ENCODE data around the gene AXIN1. TPM values are rescaled to one million over a fixed set of nuclear protein-coding genes. Genes with fewer than 3 reads are reported as not detected.
A peak's percentile ranks its signal among the peaks of the same experiment; 100 is the strongest.

AXIN1 gene
- total RNA-seq, 2 donors from 2014 or later, result 21.4 to 22.8 TPM

DNA sequence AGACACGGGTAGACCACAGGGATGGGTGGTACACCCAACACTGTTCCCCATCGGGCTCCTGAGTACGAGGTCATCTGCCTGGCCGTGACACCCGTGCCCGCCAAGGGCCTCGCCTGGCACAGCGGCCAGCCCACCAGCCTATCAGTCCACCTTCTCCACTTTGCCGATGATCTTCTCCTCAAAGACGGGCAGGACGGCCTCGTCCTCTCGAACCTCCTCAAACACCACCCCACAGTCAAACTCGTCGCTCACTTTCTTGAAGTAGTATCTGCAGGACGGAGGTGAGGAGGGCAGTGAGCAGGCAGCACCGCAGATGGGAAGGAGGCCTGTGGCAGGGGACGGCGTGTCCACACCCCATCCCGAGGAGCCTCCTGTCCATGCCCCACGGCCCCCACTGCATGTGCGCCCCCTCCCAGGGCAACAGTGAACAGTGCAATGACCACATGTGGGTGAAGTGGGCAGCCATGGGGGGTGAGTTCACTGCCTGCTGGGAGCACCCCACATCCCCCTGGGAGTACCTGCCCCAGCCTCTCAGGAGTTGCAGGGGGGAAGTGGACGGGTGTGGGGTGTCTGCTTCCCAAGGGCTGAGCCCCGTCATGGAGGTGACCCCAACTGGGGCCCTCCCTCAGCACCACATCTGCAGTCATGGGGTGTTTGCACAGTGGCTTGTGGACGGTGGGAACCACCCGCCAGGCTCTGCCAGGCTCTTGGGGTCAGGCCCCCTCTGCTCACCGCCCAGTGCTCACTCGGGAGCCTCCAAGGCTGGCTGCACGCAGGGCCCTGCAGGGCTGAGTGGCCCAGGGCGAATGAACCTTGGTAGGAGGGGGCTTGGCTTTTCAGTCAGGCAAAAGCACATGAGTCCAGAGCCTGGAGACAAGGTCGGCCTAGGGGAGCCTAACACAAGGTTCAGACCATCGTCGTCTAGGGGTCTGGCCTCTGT, 64.3 kb downstream of the AXIN1 start:
- no peak for ATAC-seq
- Mint-ChIP-seq H3K36me3 (peaks cover 0 to 6% of the 10 kb centered on the region in 2 donors), H3K9me3 (no peaks in the 10 kb centered on the region), H3K27ac (no peak overlapping the region)
- DNase-seq (ENCODE audit: low spot score in 2 of 2), result no peak

DNA sequence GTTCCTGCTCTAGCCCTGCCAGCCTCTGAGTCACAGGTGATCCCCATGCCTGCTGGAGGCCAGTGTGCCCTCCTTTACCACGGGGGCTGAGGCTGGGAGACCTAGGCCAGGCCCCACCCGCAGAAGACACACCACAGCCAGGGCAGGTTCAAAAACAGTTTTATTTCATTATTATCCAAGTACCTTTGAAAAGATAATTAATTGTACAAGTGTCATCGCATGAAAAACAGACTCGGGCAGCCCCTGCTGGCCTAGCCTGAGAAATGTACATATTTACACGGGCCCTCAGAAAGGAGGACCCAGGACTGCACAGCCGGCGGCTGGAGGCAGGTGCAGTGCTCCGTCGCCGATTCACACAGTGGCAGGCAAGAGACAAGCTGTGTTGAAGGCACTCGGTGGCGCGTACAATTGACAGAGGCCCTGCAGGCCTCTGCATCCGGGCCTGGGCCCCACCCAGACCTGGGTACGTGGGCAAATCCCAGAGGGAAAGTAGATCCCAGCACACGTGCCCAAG, 65.2 kb downstream of the AXIN1 start:
- Mint-ChIP-seq H3K9me3 (no peaks in the 10 kb centered on the region), H3K27ac (no peak overlapping the region), H3K36me3 (peaks cover 0 to 2% of the 10 kb centered on the region in 2 donors)
- ATAC-seq (no peak), DNase-seq (ENCODE audit: low spot score in 2 of 2) (no peak)

DNA sequence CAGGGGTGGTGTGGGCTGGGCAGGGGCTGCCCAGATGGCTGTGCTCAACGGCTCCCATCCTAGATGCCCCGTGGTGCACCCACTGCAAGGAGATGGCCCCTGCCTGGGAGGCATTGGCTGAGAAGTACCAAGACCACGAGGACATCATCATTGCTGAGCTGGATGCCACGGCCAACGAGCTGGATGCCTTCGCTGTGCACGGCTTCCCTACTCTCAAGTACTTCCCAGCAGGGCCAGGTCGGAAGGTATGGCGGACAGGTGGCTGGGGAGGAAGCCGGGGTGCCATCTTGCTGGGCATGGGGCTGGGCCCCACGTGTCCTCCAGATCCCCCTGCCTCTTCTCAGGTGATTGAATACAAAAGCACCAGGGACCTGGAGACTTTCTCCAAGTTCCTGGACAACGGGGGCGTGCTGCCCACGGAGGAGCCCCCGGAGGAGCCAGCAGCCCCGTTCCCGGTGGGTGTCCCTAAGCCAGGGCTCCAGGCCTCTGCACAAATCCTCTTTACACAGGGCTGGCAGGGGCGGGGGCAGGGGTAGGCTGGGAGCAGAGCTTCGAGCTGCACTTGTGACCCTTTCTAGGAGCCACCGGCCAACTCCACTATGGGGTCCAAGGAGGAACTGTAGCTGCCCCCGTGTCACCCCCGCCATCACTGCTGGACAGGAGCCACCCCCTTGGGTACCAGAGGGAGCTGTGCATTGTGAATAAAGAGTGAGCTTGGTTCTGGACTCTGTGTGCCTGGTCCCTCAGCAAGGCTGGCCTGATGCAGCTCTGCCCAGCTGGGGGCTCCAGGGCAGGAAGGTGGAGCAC, 65.8 kb downstream of the AXIN1 start:
- no peak overlapping the region for H3K27ac Mint-ChIP-seq
- ATAC-seq (no peak), DNase-seq (ENCODE audit: low spot score in 2 of 2) (no peak)
- no peaks in the 10 kb centered on the region for H3K36me3 Mint-ChIP-seq
- H3K9me3 Mint-ChIP-seq, result no peaks in the 10 kb centered on the region

DNA sequence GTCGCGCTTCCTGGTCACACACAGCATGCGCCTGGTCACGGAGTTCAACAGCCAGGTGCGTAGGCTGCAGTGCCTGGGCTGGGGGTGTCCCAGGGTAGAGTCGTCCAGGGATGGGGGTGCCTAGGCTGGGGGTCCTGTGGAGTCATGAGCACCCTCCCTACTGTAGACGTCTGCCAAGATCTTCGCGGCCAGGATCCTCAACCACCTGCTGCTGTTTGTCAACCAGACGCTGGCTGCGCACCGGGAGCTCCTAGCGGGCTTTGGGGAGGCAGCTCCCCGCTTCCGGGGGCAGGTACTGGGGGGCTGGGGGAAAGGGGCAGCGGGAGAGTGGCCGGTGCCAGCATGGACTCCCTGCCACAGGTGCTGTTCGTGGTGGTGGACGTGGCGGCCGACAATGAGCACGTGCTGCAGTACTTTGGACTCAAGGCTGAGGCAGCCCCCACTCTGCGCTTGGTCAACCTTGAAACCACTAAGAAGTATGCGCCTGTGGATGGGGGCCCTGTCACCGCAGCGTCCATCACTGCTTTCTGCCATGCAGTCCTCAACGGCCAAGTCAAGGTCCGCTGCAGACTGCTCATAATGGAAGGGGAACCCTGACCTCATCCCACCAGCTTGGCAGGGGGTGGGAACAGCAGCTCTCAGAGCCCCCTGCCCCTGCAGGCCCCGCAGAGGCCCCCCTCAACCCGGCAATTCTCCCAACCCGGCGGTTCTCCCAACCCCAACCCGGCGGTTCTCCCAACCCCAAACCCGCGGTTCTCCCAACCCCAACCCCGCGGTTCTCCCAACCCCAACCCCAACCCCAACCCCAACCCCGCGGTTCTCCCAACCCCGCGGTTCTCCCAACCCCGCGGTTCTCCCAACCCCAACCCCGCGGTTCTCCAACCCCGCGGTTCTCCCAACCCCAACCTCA, 67.1 kb downstream of the AXIN1 start:
- Mint-ChIP-seq H3K9me3 (no peaks in the 10 kb centered on the region), H3K36me3 (no peaks in the 10 kb centered on the region), H3K27ac (no peak overlapping the region)
- DNase-seq (ENCODE audit: low spot score in 2 of 2) (no peak), ATAC-seq (no peak)

DNA sequence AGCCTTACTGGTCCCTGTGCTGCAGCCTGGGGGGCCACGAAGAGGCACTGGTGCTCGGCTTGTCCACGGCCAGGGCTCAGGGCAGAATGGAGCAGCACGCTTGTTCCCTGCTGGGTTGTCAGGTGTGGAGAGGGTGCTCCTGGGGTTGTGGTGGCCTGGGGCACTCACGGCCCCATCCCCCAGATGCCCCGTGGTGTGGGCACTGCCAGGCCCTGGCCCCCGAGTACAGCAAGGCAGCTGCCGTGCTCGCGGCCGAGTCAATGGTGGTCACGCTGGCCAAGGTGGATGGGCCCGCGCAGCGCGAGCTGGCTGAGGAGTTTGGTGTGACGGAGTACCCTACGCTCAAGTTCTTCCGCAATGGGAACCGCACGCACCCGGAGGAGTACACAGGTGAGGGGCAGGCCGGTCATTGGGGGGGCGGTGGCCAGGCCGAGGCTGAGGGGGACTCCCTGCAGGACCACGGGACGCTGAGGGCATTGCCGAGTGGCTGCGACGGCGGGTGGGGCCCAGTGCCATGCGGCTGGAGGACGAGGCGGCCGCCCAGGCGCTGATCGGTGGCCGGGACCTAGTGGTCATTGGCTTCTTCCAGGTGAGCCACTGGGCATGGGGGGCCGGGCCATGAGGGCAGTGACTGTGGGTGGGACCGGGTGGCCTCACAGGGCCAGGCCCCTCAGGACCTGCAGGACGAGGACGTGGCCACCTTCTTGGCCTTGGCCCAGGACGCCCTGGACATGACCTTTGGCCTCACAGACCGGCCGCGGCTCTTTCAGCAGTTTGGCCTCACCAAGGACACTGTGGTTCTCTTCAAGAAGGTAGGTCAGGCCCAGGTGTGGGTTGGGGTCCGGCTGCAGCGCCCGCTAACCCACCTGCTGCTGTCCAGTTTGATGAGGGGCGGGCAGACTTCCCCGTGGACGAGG, 68.1 kb downstream of the AXIN1 start:
- no peaks in the 10 kb centered on the region for H3K36me3 Mint-ChIP-seq
- no peak for ATAC-seq
- no peak overlapping the region for H3K27ac Mint-ChIP-seq
- no peak for DNase-seq (ENCODE audit: low spot score in 2 of 2)
- no peaks in the 10 kb centered on the region for H3K9me3 Mint-ChIP-seq

DNA sequence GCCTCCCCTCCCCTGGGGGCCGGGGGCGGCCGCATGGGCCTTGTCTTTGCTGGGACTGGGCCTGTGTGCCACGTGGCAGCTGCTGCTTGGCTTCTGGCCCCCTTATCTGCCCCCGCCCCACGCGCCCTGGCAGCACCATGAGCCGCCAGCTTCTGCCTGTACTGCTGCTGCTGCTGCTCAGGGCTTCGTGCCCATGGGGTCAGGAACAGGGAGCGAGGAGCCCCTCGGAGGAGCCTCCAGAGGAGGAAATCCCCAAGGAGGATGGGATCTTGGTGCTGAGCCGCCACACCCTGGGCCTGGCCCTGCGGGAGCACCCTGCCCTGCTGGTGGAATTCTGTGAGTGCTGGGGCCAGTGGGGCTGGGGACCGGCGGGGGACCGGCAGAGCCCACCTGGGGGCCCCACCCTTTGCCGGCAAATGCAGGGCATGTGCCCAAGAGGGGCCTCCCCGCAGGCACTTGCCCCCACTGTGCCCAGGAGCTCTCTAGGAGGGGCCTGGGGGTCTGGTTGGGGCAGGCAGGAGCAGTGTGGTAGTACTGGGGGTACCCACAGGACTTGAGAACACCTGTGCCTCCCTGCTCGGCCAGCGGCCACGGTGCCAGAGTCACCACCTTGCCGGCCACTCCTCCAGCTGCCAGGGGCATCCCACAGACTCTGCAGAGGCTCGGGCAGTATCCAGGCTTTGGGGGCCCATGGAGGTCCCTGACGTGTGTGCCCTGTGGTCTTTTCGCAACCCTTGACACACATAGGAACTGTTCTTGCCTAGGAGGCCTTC, 69.3 kb downstream of the AXIN1 start, which contains the start of gene PDIA2:
Gene PDIA2 (plus strand): TSS at position 132 of the 773 bp plus-strand sequence. CDS start 6 bp downstream, at position 138.
- no peak within 1 kb of the TSS for H3K27ac Mint-ChIP-seq
- peak in 1 of 2 donors; percentile 5 for ATAC-seq
- DNase-seq (ENCODE audit: low spot score in 2 of 2), result no peak
- H3K36me3 Mint-ChIP-seq, result no peaks in the 10 kb centered on the region
- H3K9me3 Mint-ChIP-seq, result no peaks in the 10 kb centered on the region

DNA sequence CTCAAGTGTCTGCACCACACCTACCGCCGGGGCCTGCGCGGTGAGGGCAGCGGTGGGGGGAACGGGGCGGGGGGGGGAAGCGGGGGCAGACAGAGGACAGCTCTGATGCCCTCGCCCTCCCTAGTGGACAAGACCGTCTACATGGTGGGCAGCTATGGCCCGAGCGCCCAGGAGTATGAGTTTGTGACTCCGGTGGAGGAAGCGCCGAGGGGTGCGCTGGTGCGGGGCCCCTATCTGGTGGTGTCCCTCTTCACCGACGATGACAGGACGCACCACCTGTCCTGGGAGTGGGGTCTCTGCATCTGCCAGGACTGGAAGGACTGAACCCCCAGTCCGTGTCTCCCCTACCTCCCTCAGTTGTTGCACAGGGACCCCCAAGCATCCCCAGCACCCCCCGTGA, 70.0 kb downstream of the AXIN1 start:
- no peaks in the 10 kb centered on the region for H3K36me3 Mint-ChIP-seq
- ATAC-seq, result no peak

DNA sequence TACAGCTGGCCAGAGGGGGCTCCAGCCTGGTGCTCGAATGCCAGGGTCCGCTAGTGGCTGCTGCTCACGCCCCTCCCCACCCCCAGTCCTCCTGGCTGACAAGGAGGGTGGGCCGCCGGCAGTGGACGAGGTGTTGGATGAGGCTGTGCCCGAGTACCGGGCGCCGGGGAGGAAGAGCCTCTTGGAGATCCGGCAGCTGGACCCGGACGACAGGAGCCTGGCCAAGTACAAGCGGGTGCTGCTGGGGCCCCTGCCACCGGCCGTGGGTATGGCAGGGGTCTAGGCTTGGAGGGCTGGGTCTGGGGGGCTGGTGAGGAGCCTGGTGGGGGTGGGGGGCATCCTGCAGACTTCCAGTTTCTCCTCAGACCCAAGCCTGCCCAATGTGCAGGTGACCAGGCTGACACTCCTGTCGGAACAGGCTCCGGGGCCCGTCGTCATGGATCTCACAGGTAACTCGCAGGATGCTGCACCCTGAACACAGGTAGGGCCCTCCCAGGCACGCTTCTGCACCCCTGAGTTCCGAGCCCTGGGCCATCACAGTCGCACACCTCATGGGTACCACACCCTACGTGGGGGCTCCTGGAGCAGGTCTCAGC, 70.8 kb downstream of the AXIN1 start:
- no peak overlapping the region for H3K27ac Mint-ChIP-seq
- H3K9me3 Mint-ChIP-seq, result no peaks in the 10 kb centered on the region
- DNase-seq (ENCODE audit: low spot score in 2 of 2) (no peak), ATAC-seq (no peak)
- H3K36me3 Mint-ChIP-seq, result no peaks in the 10 kb centered on the region

More for the DNA sequence above, 70.0 kb downstream of the AXIN1 start:
- no peak for DNase-seq (ENCODE audit: low spot score in 2 of 2)
- H3K9me3 Mint-ChIP-seq, result no peaks in the 10 kb centered on the region
- H3K27ac Mint-ChIP-seq, result no peak overlapping the region

DNA sequence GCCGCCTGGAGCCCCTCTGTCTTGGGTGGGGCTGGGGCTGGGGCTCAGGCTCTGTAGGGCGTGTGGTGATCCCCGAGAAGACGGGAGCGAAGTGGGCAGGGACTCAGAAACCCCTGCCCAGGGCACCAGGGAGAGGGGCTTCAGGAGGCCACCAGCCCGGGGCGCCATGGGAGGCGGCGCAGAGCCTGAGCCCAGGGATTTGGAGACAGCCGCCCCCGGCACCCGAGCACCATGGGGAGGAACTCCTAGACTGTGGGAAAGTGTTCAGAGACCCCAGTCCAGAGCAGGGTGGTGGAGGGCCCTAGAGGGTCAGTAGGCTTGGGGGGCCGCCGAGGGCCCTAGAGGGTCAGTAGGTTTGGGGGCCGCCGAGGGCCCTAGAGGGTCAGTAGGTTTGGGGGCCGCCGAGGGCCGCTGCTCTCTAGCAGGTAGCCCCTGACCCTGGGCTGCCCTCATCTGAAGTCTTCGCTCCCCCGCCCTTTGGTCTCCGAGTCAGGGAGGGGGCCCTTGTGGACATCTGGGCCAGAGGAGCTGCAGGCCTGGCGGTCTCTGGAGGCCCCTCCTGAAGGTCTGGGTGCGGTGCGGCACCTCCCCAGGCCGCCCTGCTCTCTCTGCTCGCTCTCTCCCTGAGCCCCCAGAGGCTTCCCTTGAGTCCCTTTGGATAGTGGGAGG, 71.4 kb downstream of the AXIN1 start:
- Mint-ChIP-seq H3K27ac (no peak overlapping the region), H3K9me3 (no peaks in the 10 kb centered on the region), H3K36me3 (no peaks in the 10 kb centered on the region)
- no peak for ATAC-seq
- no peak for DNase-seq (ENCODE audit: low spot score in 2 of 2)

DNA sequence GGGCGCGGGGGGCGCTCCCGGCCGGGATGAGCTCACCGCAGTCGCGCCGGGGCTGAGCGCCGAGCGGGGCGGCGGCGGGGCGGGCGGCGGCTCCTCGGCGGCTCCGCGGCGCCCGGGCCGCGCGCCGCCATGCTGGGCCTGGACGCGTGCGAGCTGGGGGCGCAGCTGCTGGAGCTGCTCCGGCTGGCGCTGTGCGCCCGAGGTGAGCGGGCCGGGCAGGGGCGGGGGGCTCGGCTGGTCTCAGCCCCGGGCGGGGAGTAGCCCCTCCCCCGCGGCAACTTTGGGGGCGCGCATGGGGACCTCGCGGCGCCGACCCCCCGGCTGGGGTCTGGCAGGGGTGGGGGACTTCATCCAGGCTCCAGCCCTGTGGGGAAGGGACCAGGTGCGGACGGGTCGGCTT, 72.0 kb downstream of the AXIN1 start, which contains the start of gene ARHGDIG:
Gene ARHGDIG (plus strand): TSS at position 40 of the 400 bp plus-strand sequence. CDS start 90 bp downstream, at position 130.
- H3K36me3 Mint-ChIP-seq, result no peaks in the 10 kb centered on the region
- ATAC-seq (peak in 1 of 2 donors; percentile 23), DNase-seq (ENCODE audit: low spot score in 2 of 2) (no peak)
- no peak within 1 kb of the TSS for H3K27ac Mint-ChIP-seq
- H3K9me3 Mint-ChIP-seq, result no peaks in the 10 kb centered on the region

DNA sequence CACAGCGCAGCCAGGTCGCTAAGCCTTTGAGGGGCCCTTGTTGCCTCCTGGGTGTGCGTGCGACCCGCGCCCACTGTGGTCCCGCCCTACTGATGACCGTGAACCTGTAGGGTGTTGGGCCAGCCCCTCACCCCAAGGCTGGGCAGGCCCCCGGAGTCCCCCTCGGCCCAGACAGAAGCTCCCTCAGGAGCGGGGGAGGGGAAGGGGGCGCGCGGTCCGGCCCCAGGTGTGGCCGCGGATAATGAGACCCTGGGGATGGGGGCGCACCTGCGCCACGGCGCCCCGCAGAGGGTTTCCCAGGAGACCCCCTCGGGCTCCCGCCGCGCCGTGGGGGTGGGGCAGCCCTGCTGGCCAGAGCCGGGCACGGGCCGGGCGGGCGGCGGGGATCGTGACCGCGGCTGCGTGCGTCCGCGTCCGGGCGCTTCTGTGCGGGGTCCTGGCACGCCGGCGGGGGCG, 72.5 kb downstream of the AXIN1 start:
- DNase-seq (ENCODE audit: low spot score in 2 of 2) (no peak), ATAC-seq (no peak)
- Mint-ChIP-seq H3K27ac (no peak overlapping the region), H3K9me3 (no peaks in the 10 kb centered on the region), H3K36me3 (no peaks in the 10 kb centered on the region)

DNA sequence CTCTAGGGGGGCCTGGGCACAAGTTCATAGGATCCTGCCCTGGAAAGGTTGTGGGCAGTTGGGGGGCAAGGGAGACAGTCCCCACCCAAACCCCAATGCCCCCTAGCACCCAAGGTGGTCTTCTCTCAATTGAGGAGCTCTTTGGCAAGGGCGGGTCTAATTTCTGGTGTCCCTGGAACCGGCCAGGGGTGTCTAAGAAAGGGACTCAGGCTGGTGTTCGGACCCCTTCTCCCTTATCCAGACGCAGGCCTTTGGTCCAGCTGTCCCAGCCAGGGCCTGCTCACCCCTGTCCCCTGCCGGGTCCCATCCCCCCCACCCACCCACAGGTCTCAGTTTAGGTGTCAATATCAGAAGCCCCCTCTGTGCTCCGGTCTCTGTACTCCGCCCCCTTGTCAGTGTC, 73.0 kb downstream of the AXIN1 start:
- H3K9me3 Mint-ChIP-seq, result no peaks in the 10 kb centered on the region
- no peak overlapping the region for H3K27ac Mint-ChIP-seq
- ATAC-seq (no peak), DNase-seq (ENCODE audit: low spot score in 2 of 2) (no peak)
- H3K36me3 Mint-ChIP-seq, result no peaks in the 10 kb centered on the region

DNA sequence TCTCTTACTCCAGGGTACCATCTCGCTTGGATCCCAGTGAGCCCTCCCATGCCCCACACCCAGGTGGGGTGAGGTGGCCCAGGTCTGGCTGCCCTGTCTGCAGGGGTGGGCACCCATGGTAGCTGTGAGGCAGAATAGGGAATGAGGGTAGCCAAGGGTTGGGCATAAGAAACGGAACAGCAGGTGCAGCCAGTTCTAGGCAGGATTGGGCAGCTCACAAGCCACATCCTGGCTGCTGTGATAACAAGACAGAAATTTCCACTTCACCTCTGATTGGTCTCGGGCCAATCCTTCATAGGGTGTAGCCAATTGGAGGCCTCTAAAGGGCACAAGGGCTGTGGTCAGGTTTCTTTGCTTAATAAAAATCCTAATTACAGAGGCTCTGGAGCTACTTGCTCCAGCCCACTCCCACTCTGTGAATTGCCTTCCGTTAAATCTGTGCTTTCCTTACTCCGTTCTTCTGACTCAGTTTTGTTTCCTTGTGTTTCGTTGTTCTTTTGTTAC, 73.6 kb downstream of the AXIN1 start:
- Mint-ChIP-seq H3K36me3 (no peaks in the 10 kb centered on the region), H3K27ac (no peak overlapping the region), H3K9me3 (no peaks in the 10 kb centered on the region)
- peak; percentile 42 to 62 for ATAC-seq
- no peak for DNase-seq (ENCODE audit: low spot score in 2 of 2)

Data from activated naive CD4-positive, alpha-beta T cell treated with anti-CD3 and anti-CD28 coated beads, Interleukin-2, amount 50 U/mL, for 72 hours (primary cell).